Right lobe of liver (tissue), 4 donors: ENCODE data around the gene ATP4A.

Experiments
- POLR2A ChIP-seq: fragments of 450-650 bp; IDR thresholded peaks from one replicate; pipeline ENCODE4 v1.6.1; 2017; ENCODE audit warnings: antibody characterized with exemption, mild to moderate bottlenecking
- TF ChIP-seq, protein P1 (sequence below), 4 donors: fragments of 200-600 bp in 3 of 4; fragments of 450-650 bp in 1 of 4; IDR thresholded peaks; one replicate each; pipeline versions ENCODE4 v1.5.1 to v1.8.0; 2016 to 2022; ENCODE audit warnings: antibody characterized with exemption in 4 of 4, mild to moderate bottlenecking in 2 of 4
- donor health status: DM: no; HTN: no; CAD: no.
- donor health status: DM: no; HTN: no; CAD: no.
- donor health status: DM: no; HTN: yes; CAD: no.

DNA sequence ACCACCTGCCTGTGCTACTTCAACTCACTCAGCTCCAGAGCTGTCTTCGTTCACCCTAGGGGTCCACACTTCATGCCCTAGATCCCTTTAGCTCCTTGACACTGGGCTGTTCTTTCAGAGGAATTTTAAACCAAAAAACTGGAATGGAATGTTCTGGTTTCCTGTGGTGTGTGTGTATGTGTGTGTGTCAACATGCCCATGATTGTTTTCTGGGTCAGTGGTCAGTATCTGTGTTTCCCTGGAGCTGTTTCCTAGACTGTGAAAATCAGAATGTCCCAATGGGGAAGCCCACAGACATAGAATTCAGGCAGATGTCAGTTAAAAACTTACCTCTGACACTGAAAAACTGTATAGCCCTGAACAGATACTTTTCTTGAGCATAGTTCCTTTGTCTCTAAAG lies 23.9 kb upstream of the ATP4A start:
- TF ChIP-seq, protein P1, sequence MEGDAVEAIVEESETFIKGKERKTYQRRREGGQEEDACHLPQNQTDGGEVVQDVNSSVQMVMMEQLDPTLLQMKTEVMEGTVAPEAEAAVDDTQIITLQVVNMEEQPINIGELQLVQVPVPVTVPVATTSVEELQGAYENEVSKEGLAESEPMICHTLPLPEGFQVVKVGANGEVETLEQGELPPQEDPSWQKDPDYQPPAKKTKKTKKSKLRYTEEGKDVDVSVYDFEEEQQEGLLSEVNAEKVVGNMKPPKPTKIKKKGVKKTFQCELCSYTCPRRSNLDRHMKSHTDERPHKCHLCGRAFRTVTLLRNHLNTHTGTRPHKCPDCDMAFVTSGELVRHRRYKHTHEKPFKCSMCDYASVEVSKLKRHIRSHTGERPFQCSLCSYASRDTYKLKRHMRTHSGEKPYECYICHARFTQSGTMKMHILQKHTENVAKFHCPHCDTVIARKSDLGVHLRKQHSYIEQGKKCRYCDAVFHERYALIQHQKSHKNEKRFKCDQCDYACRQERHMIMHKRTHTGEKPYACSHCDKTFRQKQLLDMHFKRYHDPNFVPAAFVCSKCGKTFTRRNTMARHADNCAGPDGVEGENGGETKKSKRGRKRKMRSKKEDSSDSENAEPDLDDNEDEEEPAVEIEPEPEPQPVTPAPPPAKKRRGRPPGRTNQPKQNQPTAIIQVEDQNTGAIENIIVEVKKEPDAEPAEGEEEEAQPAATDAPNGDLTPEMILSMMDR (IDR thresholded peaks at IDR 0.05), result no peak
- TF ChIP-seq POLR2A, result no peak
